Spleen (tissue), 7 donors: ENCODE results near the gene MAPKAP1.

Experiments
- CTCF ChIP-seq, 11 experiments: fragments of 200-600 bp in 7 of 11; fragments of 450-650 bp in 4 of 11; sonication (generic) in 4 of 11; IDR thresholded peaks in 8 of 11; conservative IDR thresholded peaks in 3 of 11; 1 replicate in 7 of 11; 2 replicates in 4 of 11; pipeline versions ENCODE4 v1.4.0 to v1.8.0; 2016 to 2021; ENCODE audit warnings: antibody characterized with exemption in 11 of 11, inconsistent platforms in 4 of 11, mild to moderate bottlenecking in 1 of 11
- POLR2A ChIP-seq, 3 donors: fragments of 450-650 bp; IDR thresholded peaks; one replicate each; pipeline ENCODE4 v1.5.1; 2017; ENCODE audit warnings: antibody characterized with exemption in 3 of 3, mild to moderate bottlenecking in 1 of 3
- POLR2AphosphoS5 ChIP-seq, 3 donors: sonication (generic); formaldehyde crosslinking; IDR thresholded peaks; one replicate each; pipeline ENCODE4 v1.5.1; 2017; ENCODE audit warnings: antibody characterized with exemption in 3 of 3
- donor health status: DM: no; HTN: no; CAD: no; lungs with moderate emphysema.
- donor health status: DM: no; HTN: no; CAD: no.
- donor health status: DM: no; HTN: no; CAD: no.

- no peak for TF ChIP-seq CTCF (IDR thresholded peaks at IDR 0.05 in 8 of 11, conservative IDR thresholded peaks at IDR 0.05 in 3 of 11)
- no peak for TF ChIP-seq POLR2A (IDR thresholded peaks at IDR 0.05)
- TF ChIP-seq POLR2AphosphoS5 (IDR thresholded peaks at IDR 0.05) = no peak
These were observed 23.2 kb upstream of the MAPKAP1 start for GRCh38 chr9:125730168-125730567.
